ENCODE results near the gene HBP1.

DNA sequence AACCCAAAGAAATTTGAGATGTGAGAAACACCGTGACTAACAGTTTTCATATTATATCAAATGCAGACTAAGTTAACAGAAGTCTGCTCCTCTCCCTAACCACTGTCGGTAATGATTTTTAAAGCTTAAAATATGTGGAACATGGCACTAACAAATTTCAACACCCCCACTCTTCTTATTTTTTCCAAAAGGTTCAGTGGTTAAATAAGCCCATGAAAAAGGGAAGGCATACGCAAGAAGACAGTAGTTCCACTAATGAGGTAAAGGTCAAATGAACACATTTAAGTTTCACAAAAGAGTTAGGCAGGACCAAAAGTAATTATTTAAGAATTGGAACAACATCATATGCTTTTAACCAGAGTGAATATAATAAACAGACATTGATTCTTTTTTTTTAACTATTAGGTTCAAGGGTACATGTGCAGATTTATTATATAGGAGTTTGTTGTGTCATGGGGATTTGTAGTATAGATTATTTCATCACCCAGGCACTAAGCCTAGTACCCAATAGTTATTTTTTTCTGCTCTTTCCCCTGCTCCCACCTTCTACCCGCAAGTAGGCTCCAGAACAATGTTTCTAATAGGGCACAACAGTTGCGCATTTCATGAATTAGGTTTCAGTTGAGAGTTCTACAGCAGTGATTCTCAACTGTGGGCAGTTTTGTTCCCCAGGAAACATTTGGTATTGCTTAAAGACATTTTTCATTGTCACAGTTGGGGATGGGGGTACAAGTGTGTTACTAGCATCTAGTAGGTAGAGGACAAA is 79.9 kb downstream of the HBP1 start:
- TF ChIP-seq CTCF (IDR thresholded peaks at IDR 0.05): no peak
- no peak for TF ChIP-seq EZH2 (IDR thresholded peaks at IDR 0.05)
